Naive thymus-derived CD8-positive, alpha-beta T cell (primary cell): ENCODE data around the gene PCYT1A. TPM values are rescaled to one million over a fixed set of nuclear protein-coding genes. Genes with fewer than 3 reads are reported as not detected.
"Not testable (repeated sequence)": the region's sequence is repeated elsewhere in the genome, so short reads cannot be mapped to it uniquely, and the experiment has no call there.

Experiments used
- ATAC-seq, 2 donors: fragments of 150-1000 bp; cut with Tn5 transposase in 1 of 2; sonication (Bioruptor Pico), chemical (Tn5 transposase) in 1 of 2; 1 replicate in 1 of 2; 2 replicates in 1 of 2; pipeline ENCODE4 v1.10.0; 2021; ENCODE audit warnings: mild to moderate bottlenecking in 2 of 2, moderate library complexity in 2 of 2
- POLR2A ChIA-PET: fragments of 350-600 bp; sonication (Branson Sonifier 250); formaldehyde crosslinking; loops from one replicate; lab custom pipeline; 2021; ENCODE audit warnings: antibody characterized with exemption; lab: Charles Lee
- DNase-seq, 10 donors: peaks; one replicate each; pipeline versions ENCODE4 v3.0.0 to v3.0.0-alpha.2; 2020 to 2022
- H3K27ac Mint-ChIP-seq, 10 donors: one replicate each; pipeline ENCODE4 v1.8.0; 2020 to 2022; ENCODE audit warnings: mild to moderate bottlenecking in 10 of 10, mixed read lengths in 10 of 10, moderate library complexity in 4 of 10, inconsistent platforms in 1 of 10
- H3K27me3 Mint-ChIP-seq, 5 donors: one replicate each; pipeline ENCODE4 v1.8.0; 2021 to 2022; ENCODE audit warnings: mixed read lengths in 5 of 5
- H3K36me3 Mint-ChIP-seq, 3 donors: one replicate each; pipeline ENCODE4 v1.8.0; 2020 to 2022; ENCODE audit warnings: mixed read lengths in 3 of 3, mild to moderate bottlenecking in 2 of 3, inconsistent platforms in 1 of 3
- H3K4me1 Mint-ChIP-seq, 4 donors: one replicate each; pipeline ENCODE4 v1.8.0; 2021 to 2022; ENCODE audit warnings: mixed read lengths in 4 of 4
- H3K4me3 Mint-ChIP-seq, 10 donors: one replicate each; pipeline ENCODE4 v1.8.0; 2020 to 2022; ENCODE audit warnings: mild to moderate bottlenecking in 10 of 10, mixed read lengths in 10 of 10, moderate library complexity in 6 of 10, inconsistent platforms in 1 of 10
- H3K9me3 Mint-ChIP-seq, 9 donors: one replicate each; pipeline ENCODE4 v1.8.0; 2020 to 2022; ENCODE audit warnings: mixed read lengths in 9 of 9, mild to moderate bottlenecking in 3 of 9, inconsistent platforms in 1 of 9, moderate library complexity in 1 of 9
- polyA plus RNA-seq, 3 donors: library from polyadenylated mRNA; unstranded; fragments of 300-500 nt; fragmentation: Illumina TruSeq; gene quantifications; one replicate each; pipeline ENCODE4 v1.2.3, GENCODE V29; 2021
- total RNA-seq, 8 experiments: library from RNA in 2 of 8; stranded (reverse) in 2 of 8; gene quantifications; one replicate each; pipeline ENCODE4 v1.2.3 and lab custom pipeline; 2021 to 2026

Gene PCYT1A
- total and polyA plus RNA-seq, 5 experiments from 2014 or later: 7.6 to 52.2 (median 12.6) TPM

- no peaks in the 10 kb centered on the region for H3K36me3 Mint-ChIP-seq
- H3K27ac Mint-ChIP-seq: peak overlapping the region in 2 of 10 donors; percentile 56 to 84
- no peak for DNase-seq
- no peak overlapping the region for H3K4me3 Mint-ChIP-seq
- H3K4me1 Mint-ChIP-seq: peaks cover 6 to 22% (median 15%) of the 10 kb centered on the region in 4 donors
- no peak for ATAC-seq
- H3K27me3 Mint-ChIP-seq: no peaks in the 10 kb centered on the region
- POLR2A ChIA-PET: interaction anchor here (0.6 kb wide), 1 partner anchor 468 kb away, joined by 3 read pairs; no protein-coding TSS in a partner anchor
- no peaks in the 10 kb centered on the region for H3K9me3 Mint-ChIP-seq
Measured at GRCh38 chr3:196216681-196217211, 70.8 kb downstream of the PCYT1A start.

GRCh38 chr3:196216089-196216564 is 71.4 kb downstream of the PCYT1A start, which contains the start of gene SLC51A:
Gene SLC51A, plus strand, starts transcription at chr3:196216534. Its CDS starts 179 bp downstream, at chr3:196216713.
- Mint-ChIP-seq H3K27ac (peak within 1 kb of the TSS in 7 of 10 donors; percentile 37 to 84 (median 72)), H3K27me3 (no peaks in the 10 kb centered on the region), H3K4me1 (peaks cover 6 to 20% (median 15%) of the 10 kb centered on the region in 4 donors), H3K9me3 (no peaks in the 10 kb centered on the region), H3K4me3 (peak within 1 kb of the TSS in 5 of 10 donors; percentile 11 to 62 (median 32)), H3K36me3 (no peaks in the 10 kb centered on the region)
- POLR2A ChIA-PET: no interaction called here
- no peak for DNase-seq
- no peak for ATAC-seq

DNA sequence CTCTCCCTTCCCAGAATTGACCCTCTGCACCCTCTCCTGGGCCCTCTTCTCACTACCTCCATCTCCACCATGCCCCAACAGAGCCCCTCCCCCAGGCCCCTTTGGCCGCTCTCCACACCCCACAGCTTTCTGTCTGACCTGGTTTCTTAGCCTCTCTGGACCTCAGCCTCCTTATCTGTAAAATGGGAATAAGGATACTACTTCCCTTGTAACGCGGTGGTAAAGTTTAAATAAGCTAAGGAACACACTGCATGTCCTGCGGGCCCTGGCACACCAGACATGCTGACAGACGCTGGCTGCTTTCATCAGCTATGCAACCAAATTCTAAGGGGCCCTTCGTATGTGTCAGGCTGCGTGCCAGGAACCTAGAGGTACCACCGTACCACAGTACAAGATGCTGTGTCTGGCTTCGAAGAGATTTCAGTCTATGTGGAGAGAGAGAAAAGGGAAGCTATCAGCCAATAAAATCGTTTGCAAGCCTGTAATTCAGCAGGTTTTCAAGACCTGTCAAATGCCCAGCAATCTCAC is 72.0 kb downstream of the PCYT1A start:
- no peaks in the 10 kb centered on the region for H3K27me3 Mint-ChIP-seq
- H3K4me1 Mint-ChIP-seq: peaks cover 6 to 19% (median 15%) of the 10 kb centered on the region in 4 donors
- H3K27ac Mint-ChIP-seq: peak overlapping the region in 2 of 10 donors; percentile 50 to 73
- ATAC-seq (no peak), DNase-seq (no peak)
- no peak overlapping the region for H3K4me3 Mint-ChIP-seq
- POLR2A ChIA-PET: interaction anchor here (0.6 kb wide), 1 partner anchor 10 kb away, joined by 3 read pairs; no protein-coding TSS in a partner anchor
- H3K36me3 Mint-ChIP-seq: no peaks in the 10 kb centered on the region
- no peaks in the 10 kb centered on the region for H3K9me3 Mint-ChIP-seq

- Mint-ChIP-seq H3K4me3 (no peak overlapping the region), H3K27me3 (no peaks in the 10 kb centered on the region), H3K27ac (peak overlapping the region in 1 of 10 donors; percentile 50), H3K4me1 (peaks cover 6 to 15% (median 12%) of the 10 kb centered on the region in 4 donors), H3K9me3 (no peaks in the 10 kb centered on the region), H3K36me3 (no peaks in the 10 kb centered on the region)
- ATAC-seq (no peak), DNase-seq (no peak)
- POLR2A ChIA-PET: interaction anchor here (0.6 kb wide), 1 partner anchor 10 kb away, joined by 3 read pairs; no protein-coding TSS in a partner anchor
Measured at GRCh38 chr3:196214783-196215441, 72.6 kb downstream of the PCYT1A start.

DNA sequence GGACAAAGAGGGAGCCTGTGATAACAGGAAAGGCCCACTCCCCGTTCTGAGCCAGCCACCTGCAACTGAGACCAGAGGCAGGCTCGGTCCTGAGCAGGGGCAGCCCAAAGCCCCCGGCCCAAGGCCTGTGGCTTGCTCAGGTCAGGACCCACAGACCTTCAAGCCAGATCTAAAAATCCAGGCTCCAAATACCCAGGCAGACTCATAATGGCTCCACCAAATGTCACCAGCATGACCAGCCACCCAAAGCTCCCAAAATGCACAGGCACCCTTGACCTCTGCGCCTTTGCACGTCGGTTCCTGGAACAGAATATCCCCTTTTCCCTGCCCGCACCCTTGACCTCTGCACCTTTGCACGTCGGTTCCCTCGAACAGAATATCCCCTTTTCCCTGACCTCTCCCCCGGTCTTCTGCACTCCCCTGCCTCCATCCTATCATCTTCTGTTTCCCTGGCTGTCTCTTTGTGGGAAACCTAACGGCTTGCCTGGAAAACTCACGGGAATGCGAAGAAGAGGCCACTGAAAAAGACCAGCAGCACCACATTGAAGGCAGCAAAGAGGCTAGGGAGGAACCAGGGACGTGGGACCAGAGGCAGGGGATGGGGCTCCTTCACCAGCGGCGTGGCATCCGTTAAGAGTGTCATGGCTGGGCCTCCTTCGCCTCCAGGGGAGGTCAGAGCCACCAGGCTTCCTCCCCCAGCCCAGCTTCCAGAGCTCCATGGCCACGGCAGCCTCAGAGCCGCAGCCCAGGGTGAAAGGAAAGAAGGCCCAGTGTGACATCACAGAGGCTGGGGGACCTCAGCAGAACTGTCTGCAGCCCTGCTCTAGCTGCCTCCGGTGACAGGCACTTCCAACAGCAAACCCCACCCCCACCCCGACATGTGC is 76.6 kb downstream of the PCYT1A start, which contains the start of gene ZDHHC19:
TSS of gene ZDHHC19 (minus strand) at position 728 of the 884 bp plus-strand sequence. CDS start at position 643, 85 bp downstream.
- ATAC-seq (no peak), DNase-seq (no peak)
- Mint-ChIP-seq H3K27ac (peak within 1 kb of the TSS in 3 of 10 donors; percentile 2 to 37 (median 8)), H3K27me3 (no peaks in the 10 kb centered on the region), H3K4me1 (peaks cover 3 to 14% (median 9%) of the 10 kb centered on the region in 4 donors), H3K4me3 (no peak within 1 kb of the TSS), H3K36me3 (no peaks in the 10 kb centered on the region), H3K9me3 (no peaks in the 10 kb centered on the region)
- POLR2A ChIA-PET: no interaction called here

- not testable (repeated sequence) for H3K4me3 Mint-ChIP-seq, ATAC-seq, DNase-seq, H3K27me3 Mint-ChIP-seq, H3K36me3 Mint-ChIP-seq, H3K9me3 Mint-ChIP-seq
- POLR2A ChIA-PET: interaction anchor here (1.4 kb wide), 1 partner anchor 31 kb away, joined by 4 read pairs; no protein-coding TSS in a partner anchor
- Mint-ChIP-seq H3K4me1 (peaks cover 3 to 15% (median 10%) of the 10 kb centered on the region in 4 donors), H3K27ac (peak overlapping the region in 2 of 10 donors; percentile 8 to 32)
Measured at GRCh38 chr3:196209944-196210672, 77.4 kb downstream of the PCYT1A start.

DNA sequence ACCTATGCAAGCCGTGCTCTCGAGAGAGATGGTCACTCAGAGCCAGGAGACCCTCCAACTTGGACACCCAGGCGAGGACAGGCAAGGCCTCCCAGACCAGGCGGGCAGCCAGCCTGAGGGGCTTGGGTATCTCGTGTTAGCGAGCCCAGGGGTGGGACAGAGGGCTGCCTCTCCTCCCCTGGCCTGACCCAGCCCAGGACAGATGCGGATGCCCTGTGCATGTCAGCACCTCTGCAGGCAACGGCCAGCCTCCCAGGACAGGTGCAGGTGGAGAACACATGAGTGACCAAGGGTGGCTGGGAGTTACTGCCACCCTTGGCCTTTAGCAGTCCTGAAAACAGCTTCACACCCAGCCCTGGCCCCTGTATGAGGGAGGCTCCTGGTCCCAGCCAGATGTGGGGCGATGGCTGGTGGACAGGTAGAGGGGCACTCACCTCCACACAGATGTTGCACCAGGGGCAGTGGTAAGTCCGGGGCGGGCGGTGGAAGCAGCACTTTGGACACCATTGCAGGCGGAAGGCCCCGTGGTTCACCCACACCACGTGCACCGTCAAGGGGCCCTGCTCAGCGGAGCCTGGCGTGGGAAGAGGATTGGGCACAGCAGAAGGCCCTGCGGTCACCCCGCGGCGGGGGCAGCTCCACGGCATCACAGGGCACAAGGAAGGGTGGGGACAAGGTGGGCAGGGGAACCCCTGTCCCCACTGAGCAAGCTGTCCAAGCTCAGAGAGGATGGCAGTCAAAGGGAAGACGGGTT is 78.4 kb downstream of the PCYT1A start:
- H3K36me3 Mint-ChIP-seq: no peaks in the 10 kb centered on the region
- H3K4me3 Mint-ChIP-seq: peak overlapping the region in 8 of 10 donors; percentile 61 to 87 (median 76)
- no peaks in the 10 kb centered on the region for H3K27me3 Mint-ChIP-seq
- ATAC-seq (no peak), DNase-seq (no peak)
- H3K27ac Mint-ChIP-seq: peak overlapping the region in 1 of 10 donors; percentile 43
- H3K4me1 Mint-ChIP-seq: peaks cover 3 to 22% (median 10%) of the 10 kb centered on the region in 4 donors
- POLR2A ChIA-PET: interaction anchor here (1.4 kb wide), 1 partner anchor 30 kb away, joined by 4 read pairs; no protein-coding TSS in a partner anchor
- no peaks in the 10 kb centered on the region for H3K9me3 Mint-ChIP-seq

DNA sequence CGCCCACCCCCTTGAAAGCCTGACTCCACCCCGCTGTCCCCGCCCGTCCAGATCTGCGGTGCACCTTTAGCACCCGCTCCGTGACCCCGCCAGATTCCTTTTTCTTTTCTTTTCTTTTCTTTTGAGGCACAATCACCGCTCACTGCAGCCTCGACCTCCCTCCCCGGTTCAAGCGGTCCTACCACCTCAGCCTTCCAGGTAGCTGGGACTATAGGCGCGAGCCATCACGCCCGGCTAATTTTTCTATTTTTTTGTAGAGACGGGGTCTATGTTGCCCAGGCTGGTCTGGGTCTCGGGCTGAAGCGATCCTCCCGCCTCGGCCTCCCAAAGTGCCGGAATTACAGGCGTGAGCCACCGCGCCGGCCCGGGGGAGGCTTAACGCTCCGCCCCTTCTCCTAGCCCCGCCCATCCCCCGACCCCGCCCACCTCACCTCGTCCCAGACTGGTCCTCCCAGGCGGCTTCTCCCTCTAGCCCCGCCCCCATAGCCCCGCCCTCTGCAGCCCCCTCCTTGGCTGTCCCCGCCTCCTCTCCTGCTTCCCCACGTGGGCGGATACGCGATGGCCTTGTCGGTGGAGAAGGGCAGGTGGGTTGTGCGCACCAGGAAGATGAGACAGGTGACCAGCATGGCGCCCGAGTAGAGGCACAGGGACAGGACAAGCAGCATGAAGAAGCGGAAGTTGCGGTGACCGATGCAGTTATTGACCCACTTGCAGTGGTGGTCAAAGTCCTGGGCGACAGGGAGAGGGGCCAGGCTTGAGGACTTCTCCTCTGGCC is 79.5 kb downstream of the PCYT1A start:
- Mint-ChIP-seq H3K36me3 (no peaks in the 10 kb centered on the region), H3K27me3 (no peaks in the 10 kb centered on the region), H3K4me3 (peak overlapping the region; percentile 81 to 92 (median 84)), H3K9me3 (no peaks in the 10 kb centered on the region), H3K27ac (peak overlapping the region in 7 of 10 donors; percentile 37 to 91 (median 76)), H3K4me1 (peaks cover 6 to 33% (median 10%) of the 10 kb centered on the region in 4 donors)
- POLR2A ChIA-PET: interaction anchor here (2.0 kb wide), 1 partner anchor 28 kb away, joined by 9 read pairs; no protein-coding TSS in a partner anchor
- DNase-seq: peak; percentile 44 to 84 (median 56)
- ATAC-seq: peak; percentile 70 to 81

DNA sequence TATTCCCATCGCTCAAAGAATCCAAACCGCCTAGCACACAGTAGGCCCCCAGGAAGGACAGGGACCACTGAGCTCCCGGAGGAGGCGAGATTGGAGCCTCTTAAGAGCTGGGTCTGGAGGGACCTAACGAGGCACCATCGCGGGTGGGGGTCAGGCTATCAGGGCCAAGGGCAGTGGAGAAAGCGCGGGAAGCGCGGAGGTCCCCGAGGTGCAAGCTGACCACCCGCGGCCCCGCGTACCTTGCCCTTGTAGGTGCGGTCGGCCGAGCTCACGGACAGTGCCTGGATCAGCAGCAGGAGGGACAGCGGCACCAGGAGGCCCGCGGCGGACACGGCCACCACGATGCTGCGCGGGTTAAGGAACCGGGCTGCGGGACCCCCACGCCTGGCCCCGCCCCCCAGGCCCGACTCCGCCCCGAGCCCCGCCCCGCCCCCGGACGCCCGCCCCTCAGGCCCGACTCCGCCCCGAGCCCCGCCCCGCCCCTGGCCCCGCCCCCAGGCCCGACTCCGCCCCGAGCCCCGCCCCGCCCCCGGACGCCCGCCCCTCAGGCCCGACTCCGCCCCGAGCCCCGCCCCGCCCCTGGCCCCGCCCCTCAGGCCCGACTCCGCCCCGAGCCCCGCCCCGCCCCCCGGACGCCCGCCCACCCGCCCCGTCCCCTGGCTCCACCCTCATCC is 80.2 kb downstream of the PCYT1A start:
- POLR2A ChIA-PET: interaction anchor here (1.1 to 2.0 kb wide), 2 partner anchors 13 to 28 kb away, joined by 3 to 9 read pairs; no protein-coding TSS in a partner anchor
- Mint-ChIP-seq H3K27me3 (no peaks in the 10 kb centered on the region), H3K36me3 (no peaks in the 10 kb centered on the region), H3K4me3 (peak overlapping the region; percentile 81 to 92 (median 84)), H3K27ac (peak overlapping the region in 5 of 10 donors; percentile 62 to 85 (median 79)), H3K9me3 (no peaks in the 10 kb centered on the region), H3K4me1 (peaks cover 6 to 39% (median 11%) of the 10 kb centered on the region in 4 donors)
- DNase-seq (peak in 6 of 10 donors; percentile 12 to 41 (median 26)), ATAC-seq (peak; percentile 45 to 59)
